Neural cell (in vitro differentiated cells): Measurements from ENCODE around the gene GRIP1. TPM values are rescaled to one million over a fixed set of nuclear protein-coding genes. Genes with fewer than 3 reads are reported as not detected.

Source experiments
- H2AFZ ChIP-seq: fragments of 200-600, 300-800 bp; sonication (generic), shearing (Covaris generic); 2 replicates; pipeline ENCODE4 v1.6.0; 2014; ENCODE audit warnings: low read depth, mild to moderate bottlenecking, antibody characterized with exemption, low read length, moderate library complexity
- H3F3A ChIP-seq: fragments of 200-600 bp; shearing (Covaris generic); 2 replicates; pipeline ENCODE4 v1.6.1; 2016; ENCODE audit warnings: mild to moderate bottlenecking, moderate library complexity, mixed read lengths, antibody characterized with exemption, low read length; ENCODE audit not compliant: insufficient read depth, poor library complexity, severe bottlenecking
- H3K27ac ChIP-seq: fragments of 200-600, 300-800 bp; sonication (generic), shearing (Covaris generic); 2 replicates; pipeline ENCODE4 v1.5.1; 2014; ENCODE audit warnings: mild to moderate bottlenecking, low read length, moderate library complexity
- H3K27me3 ChIP-seq: fragments of 300-800, 200-600 bp; sonication (generic), shearing (Covaris generic); 2 replicates; pipeline ENCODE4 v1.6.0; 2014; ENCODE audit warnings: mild to moderate bottlenecking, low read depth, low read length, moderate library complexity; ENCODE audit not compliant: insufficient read depth
- H3K36me3 ChIP-seq: fragments of 300-800, 200-600 bp; sonication (generic), shearing (Covaris generic); 2 replicates; pipeline ENCODE4 v1.5.1; 2014; ENCODE audit warnings: mild to moderate bottlenecking, antibody characterized with exemption, low read length, moderate library complexity; ENCODE audit not compliant: insufficient read depth
- H3K4me2 ChIP-seq: fragments of 300-800, 200-600 bp; sonication (generic), shearing (Covaris generic); 2 replicates; pipeline ENCODE4 v1.6.0; 2014; ENCODE audit warnings: mild to moderate bottlenecking, low read length
- H3K4me3 ChIP-seq: fragments of 300-800, 200-600 bp; sonication (generic), shearing (Covaris generic); 2 replicates; pipeline ENCODE4 v1.5.1; 2014; ENCODE audit warnings: mild to moderate bottlenecking, low read length, moderate library complexity
- H3K79me2 ChIP-seq: fragments of 200-600 bp; shearing (Covaris generic); replicated peaks from 2 replicates; pipeline ENCODE4 v1.6.0; 2014; ENCODE audit warnings: mild to moderate bottlenecking, low read length, moderate library complexity; ENCODE audit not compliant: insufficient read depth
- H3K9ac ChIP-seq: fragments of 300-800, 200-600 bp; sonication (generic), shearing (Covaris generic); 2 replicates; pipeline ENCODE4 v1.6.1; 2016; ENCODE audit warnings: mild to moderate bottlenecking, low read length, mixed read lengths
- H3K9me2 ChIP-seq: fragments of 200-600 bp; shearing (Covaris generic); 2 replicates; pipeline ENCODE4 v1.6.1; 2016; ENCODE audit warnings: mild to moderate bottlenecking, low read length, mixed read lengths; ENCODE audit not compliant: insufficient read depth
- H3K9me3 ChIP-seq: fragments of 200-600, 300-800 bp; sonication (generic), shearing (Covaris generic); 2 replicates; pipeline ENCODE4 v1.6.1; 2016; ENCODE audit warnings: mild to moderate bottlenecking, mixed run types, low read length, moderate library complexity, mixed read lengths
- H4K20me1 ChIP-seq: fragments of 200-600 bp; shearing (Covaris generic); 2 replicates; pipeline ENCODE4 v1.6.1; 2016; ENCODE audit warnings: mild to moderate bottlenecking, mixed run types; ENCODE audit not compliant: insufficient read depth
- EP300 ChIP-seq: fragments of 450-650 bp; conservative IDR thresholded peaks from 2 replicates; pipeline ENCODE4 v1.6.1; 2014; ENCODE audit warnings: antibody characterized with exemption, mild to moderate bottlenecking, moderate library complexity; ENCODE audit not compliant: poor library complexity, severe bottlenecking
- EZH2 ChIP-seq: fragments of 200-600, 300-800 bp; shearing (Covaris generic), sonication (generic); IDR thresholded peaks from 2 replicates; pipeline ENCODE4 v1.6.1; 2014; ENCODE audit warnings: antibody characterized with exemption, low read length, borderline replicate concordance, mild to moderate bottlenecking; ENCODE audit not compliant: insufficient read depth, poor library complexity, severe bottlenecking
- MXI1 ChIP-seq: fragments of 450-650 bp; conservative IDR thresholded peaks from 2 replicates; pipeline ENCODE4 v1.6.1; 2014; ENCODE audit warnings: antibody characterized with exemption, mild to moderate bottlenecking; ENCODE audit not compliant: poor library complexity, severe bottlenecking
- POLR2AphosphoS5 ChIP-seq: IDR thresholded peaks from 2 replicates; pipeline ENCODE4 v1.6.1; 2012
- RAD21 ChIP-seq: fragments of 450-650 bp; conservative IDR thresholded peaks from 2 replicates; pipeline ENCODE4 v1.6.1; 2014; ENCODE audit warnings: antibody characterized with exemption, mild to moderate bottlenecking, moderate library complexity
- SMC3 ChIP-seq: fragments of 450-650 bp; conservative IDR thresholded peaks from 2 replicates; pipeline ENCODE4 v1.6.1; 2014; ENCODE audit warnings: antibody characterized with exemption, mild to moderate bottlenecking, moderate library complexity; ENCODE audit not compliant: poor library complexity
- TAF1 ChIP-seq: IDR thresholded peaks from 2 replicates; pipeline ENCODE4 v1.6.1; 2012; ENCODE audit warnings: low read depth
- polyA plus RNA-seq: library from polyadenylated mRNA; depleted of rRNA; stranded (reverse); fragments of >200 nt; gene quantifications from 2 replicates; pipeline ENCODE4 v1.2.3, GENCODE V29; 2014
- TF ChIP-seq, protein P1 (sequence below): IDR thresholded peaks from 2 replicates; pipeline ENCODE4 v1.6.1; 2012; ENCODE audit warnings: borderline replicate concordance
- TF ChIP-seq, protein P2 (sequence below): fragments of 450-650 bp; IDR thresholded peaks from 2 replicates; pipeline ENCODE4 v1.5.1; 2014; ENCODE audit warnings: antibody characterized with exemption, mild to moderate bottlenecking, moderate library complexity; ENCODE audit not compliant: poor library complexity, severe bottlenecking

The GRIP1 gene
- polyA plus RNA-seq, 1 donor from 2014 or later = 41.1 TPM

- H3K27me3 ChIP-seq = no peaks in the 10 kb centered on the region
- no peaks in the 10 kb centered on the region for H3K9me3 ChIP-seq
- TF ChIP-seq EP300 (no peak), EZH2 (no peak), MXI1 (no peak), POLR2AphosphoS5 (no peak), TAF1 (no peak)
- TF ChIP-seq, protein P1, sequence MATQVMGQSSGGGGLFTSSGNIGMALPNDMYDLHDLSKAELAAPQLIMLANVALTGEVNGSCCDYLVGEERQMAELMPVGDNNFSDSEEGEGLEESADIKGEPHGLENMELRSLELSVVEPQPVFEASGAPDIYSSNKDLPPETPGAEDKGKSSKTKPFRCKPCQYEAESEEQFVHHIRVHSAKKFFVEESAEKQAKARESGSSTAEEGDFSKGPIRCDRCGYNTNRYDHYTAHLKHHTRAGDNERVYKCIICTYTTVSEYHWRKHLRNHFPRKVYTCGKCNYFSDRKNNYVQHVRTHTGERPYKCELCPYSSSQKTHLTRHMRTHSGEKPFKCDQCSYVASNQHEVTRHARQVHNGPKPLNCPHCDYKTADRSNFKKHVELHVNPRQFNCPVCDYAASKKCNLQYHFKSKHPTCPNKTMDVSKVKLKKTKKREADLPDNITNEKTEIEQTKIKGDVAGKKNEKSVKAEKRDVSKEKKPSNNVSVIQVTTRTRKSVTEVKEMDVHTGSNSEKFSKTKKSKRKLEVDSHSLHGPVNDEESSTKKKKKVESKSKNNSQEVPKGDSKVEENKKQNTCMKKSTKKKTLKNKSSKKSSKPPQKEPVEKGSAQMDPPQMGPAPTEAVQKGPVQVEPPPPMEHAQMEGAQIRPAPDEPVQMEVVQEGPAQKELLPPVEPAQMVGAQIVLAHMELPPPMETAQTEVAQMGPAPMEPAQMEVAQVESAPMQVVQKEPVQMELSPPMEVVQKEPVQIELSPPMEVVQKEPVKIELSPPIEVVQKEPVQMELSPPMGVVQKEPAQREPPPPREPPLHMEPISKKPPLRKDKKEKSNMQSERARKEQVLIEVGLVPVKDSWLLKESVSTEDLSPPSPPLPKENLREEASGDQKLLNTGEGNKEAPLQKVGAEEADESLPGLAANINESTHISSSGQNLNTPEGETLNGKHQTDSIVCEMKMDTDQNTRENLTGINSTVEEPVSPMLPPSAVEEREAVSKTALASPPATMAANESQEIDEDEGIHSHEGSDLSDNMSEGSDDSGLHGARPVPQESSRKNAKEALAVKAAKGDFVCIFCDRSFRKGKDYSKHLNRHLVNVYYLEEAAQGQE = no peak
- no peak overlapping the region for H3K27ac ChIP-seq
- H3K79me2 ChIP-seq = no peaks in the 10 kb centered on the region
- H3F3A ChIP-seq = no peaks in the 10 kb centered on the region
- no peak overlapping the region for H3K9ac ChIP-seq
- no peaks in the 10 kb centered on the region for H4K20me1 ChIP-seq
- no peak overlapping the region for H3K4me2 ChIP-seq
- no peak overlapping the region for H3K4me3 ChIP-seq
- no peaks in the 10 kb centered on the region for H3K9me2 ChIP-seq
- no peak overlapping the region for H2AFZ ChIP-seq
- peaks cover 6% of the 10 kb centered on the region for H3K36me3 ChIP-seq
These were observed 106.0 kb downstream of the GRIP1 start for GRCh38 chr12:66572845-66573244.

DNA sequence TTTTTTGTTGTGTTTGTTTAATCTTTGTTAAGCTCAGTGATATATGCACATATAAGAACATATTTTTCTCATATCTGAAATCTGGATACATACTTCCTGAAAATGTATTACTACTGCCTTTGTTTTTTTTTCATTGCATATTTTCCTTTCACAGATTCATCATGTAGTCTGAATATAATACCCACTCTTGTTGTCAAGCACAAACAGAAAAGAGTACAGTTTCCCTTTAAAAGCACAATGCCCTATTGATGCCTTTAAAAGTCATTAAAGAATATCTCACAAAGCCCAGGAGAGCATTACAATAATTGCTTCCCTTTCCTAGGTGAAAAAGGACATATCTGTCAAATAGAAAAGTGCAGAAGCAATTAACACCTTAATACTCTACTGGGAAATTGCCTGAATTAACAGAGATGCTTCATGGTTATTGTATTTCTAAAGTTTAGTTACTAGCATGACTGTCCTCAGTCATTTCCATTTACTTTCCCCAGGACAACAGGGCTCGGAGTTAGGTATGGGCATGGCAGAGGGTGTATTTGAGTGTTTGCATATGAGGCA lies 107.4 kb downstream of the GRIP1 start:
- Histone ChIP-seq H3K79me2 (no peaks in the 10 kb centered on the region), H3K36me3 (peaks cover 7% of the 10 kb centered on the region), H2AFZ (no peak overlapping the region), H3K27me3 (no peaks in the 10 kb centered on the region), H3K9me2 (no peaks in the 10 kb centered on the region), H3K9me3 (no peaks in the 10 kb centered on the region), H4K20me1 (no peaks in the 10 kb centered on the region), H3K27ac (no peak overlapping the region), H3K4me2 (no peak overlapping the region), H3F3A (no peaks in the 10 kb centered on the region), H3K9ac (no peak overlapping the region), H3K4me3 (no peak overlapping the region)
- no peak for TF ChIP-seq TAF1
- TF ChIP-seq, protein P2, sequence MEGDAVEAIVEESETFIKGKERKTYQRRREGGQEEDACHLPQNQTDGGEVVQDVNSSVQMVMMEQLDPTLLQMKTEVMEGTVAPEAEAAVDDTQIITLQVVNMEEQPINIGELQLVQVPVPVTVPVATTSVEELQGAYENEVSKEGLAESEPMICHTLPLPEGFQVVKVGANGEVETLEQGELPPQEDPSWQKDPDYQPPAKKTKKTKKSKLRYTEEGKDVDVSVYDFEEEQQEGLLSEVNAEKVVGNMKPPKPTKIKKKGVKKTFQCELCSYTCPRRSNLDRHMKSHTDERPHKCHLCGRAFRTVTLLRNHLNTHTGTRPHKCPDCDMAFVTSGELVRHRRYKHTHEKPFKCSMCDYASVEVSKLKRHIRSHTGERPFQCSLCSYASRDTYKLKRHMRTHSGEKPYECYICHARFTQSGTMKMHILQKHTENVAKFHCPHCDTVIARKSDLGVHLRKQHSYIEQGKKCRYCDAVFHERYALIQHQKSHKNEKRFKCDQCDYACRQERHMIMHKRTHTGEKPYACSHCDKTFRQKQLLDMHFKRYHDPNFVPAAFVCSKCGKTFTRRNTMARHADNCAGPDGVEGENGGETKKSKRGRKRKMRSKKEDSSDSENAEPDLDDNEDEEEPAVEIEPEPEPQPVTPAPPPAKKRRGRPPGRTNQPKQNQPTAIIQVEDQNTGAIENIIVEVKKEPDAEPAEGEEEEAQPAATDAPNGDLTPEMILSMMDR = no peak
- TF ChIP-seq, protein P1 = no peak
- TF ChIP-seq POLR2AphosphoS5 = no peak
- no peak for TF ChIP-seq EZH2
- TF ChIP-seq MXI1 = no peak
- no peak for TF ChIP-seq SMC3
- TF ChIP-seq EP300 = no peak
- no peak for TF ChIP-seq RAD21
